MM.1S (cell line): ENCODE measurements around the gene CTBP1.

Source experiments
- DNase-seq: peaks from one replicate; pipeline ENCODE4 v3.0.0-alpha.2; 2015
- H2AFZ ChIP-seq: fragments of 300-600 bp; sonication (generic); 2 replicates; pipeline ENCODE4 v1.6.0; 2016; ENCODE audit warnings: antibody characterized with exemption, low read length
- H3F3A ChIP-seq: fragments of 300-600 bp; sonication (generic); 2 replicates; pipeline ENCODE4 v1.6.1; 2016; ENCODE audit warnings: mild to moderate bottlenecking, antibody characterized with exemption, low read length, moderate library complexity, mixed read lengths; ENCODE audit not compliant: insufficient read depth
- H3K27ac ChIP-seq: fragments of 300-600 bp; sonication (generic); 2 replicates; pipeline ENCODE4 v1.5.1; 2016; ENCODE audit warnings: mild to moderate bottlenecking, low read length
- H3K27me3 ChIP-seq: fragments of 300-600 bp; sonication (generic); replicated peaks from 2 replicates; pipeline ENCODE4 v1.6.0; 2016; ENCODE audit warnings: low read length; ENCODE audit not compliant: insufficient read depth
- H3K36me3 ChIP-seq: fragments of 300-600 bp; sonication (generic); replicated peaks from 2 replicates; pipeline ENCODE4 v1.6.1; 2016; ENCODE audit warnings: mild to moderate bottlenecking, low read length, mixed read lengths; ENCODE audit not compliant: insufficient read depth
- H3K4me1 ChIP-seq: fragments of 300-600 bp; sonication (generic); 2 replicates; pipeline ENCODE4 v1.6.1; 2016; ENCODE audit warnings: low read length, mixed read lengths
- H3K4me2 ChIP-seq: fragments of 300-600 bp; sonication (generic); 2 replicates; pipeline ENCODE4 v1.6.0; 2016; ENCODE audit warnings: low read depth, low read length
- H3K4me3 ChIP-seq: fragments of 300-600 bp; sonication (generic); 2 replicates; pipeline ENCODE4 v1.5.1; 2016; ENCODE audit warnings: low read length, mixed read lengths
- H3K79me2 ChIP-seq: fragments of 300-600 bp; sonication (generic); 2 replicates; pipeline ENCODE4 v1.6.1; 2016; ENCODE audit warnings: mixed run types, low read length, mixed read lengths
- H3K9ac ChIP-seq: fragments of 300-600 bp; sonication (generic); 2 replicates; pipeline ENCODE4 v1.6.1; 2016; ENCODE audit warnings: low read length, mixed read lengths
- H3K9me2 ChIP-seq: fragments of 300-600 bp; sonication (generic); replicated peaks from 2 replicates; pipeline ENCODE4 v1.6.1; 2016; ENCODE audit warnings: mild to moderate bottlenecking, low read length, mixed read lengths; ENCODE audit not compliant: insufficient read depth
- H3K9me3 ChIP-seq: fragments of 300-600 bp; sonication (generic); replicated peaks from 2 replicates; pipeline ENCODE4 v1.6.1; 2016; ENCODE audit warnings: mild to moderate bottlenecking, low read length, mixed read lengths; ENCODE audit not compliant: insufficient read depth
- H4K20me1 ChIP-seq: fragments of 300-600 bp; sonication (generic); 2 replicates; pipeline ENCODE4 v1.6.1; 2016; ENCODE audit warnings: mild to moderate bottlenecking, low read length, moderate library complexity, mixed read lengths; ENCODE audit not compliant: insufficient read depth
- EZH2 ChIP-seq: fragments of 300-600 bp; sonication (generic); optimal IDR thresholded peaks from 2 replicates; pipeline ENCODE3; 2017; ENCODE audit warnings: low read depth, mild to moderate bottlenecking, antibody characterized with exemption, low read length, mixed read lengths
- EZH2phosphoT487 ChIP-seq: fragments of 300-600 bp; sonication (generic); IDR thresholded peaks from 2 replicates; pipeline ENCODE4 v1.6.1; 2018; ENCODE audit warnings: antibody characterized with exemption, low read length
- TF ChIP-seq, protein P1 (sequence below): fragments of 300-600 bp; sonication (generic); IDR thresholded peaks from 2 replicates; pipeline ENCODE4 v1.5.1; 2016; ENCODE audit warnings: antibody characterized with exemption, low read length, mixed read lengths

The CTBP1 gene

DNA sequence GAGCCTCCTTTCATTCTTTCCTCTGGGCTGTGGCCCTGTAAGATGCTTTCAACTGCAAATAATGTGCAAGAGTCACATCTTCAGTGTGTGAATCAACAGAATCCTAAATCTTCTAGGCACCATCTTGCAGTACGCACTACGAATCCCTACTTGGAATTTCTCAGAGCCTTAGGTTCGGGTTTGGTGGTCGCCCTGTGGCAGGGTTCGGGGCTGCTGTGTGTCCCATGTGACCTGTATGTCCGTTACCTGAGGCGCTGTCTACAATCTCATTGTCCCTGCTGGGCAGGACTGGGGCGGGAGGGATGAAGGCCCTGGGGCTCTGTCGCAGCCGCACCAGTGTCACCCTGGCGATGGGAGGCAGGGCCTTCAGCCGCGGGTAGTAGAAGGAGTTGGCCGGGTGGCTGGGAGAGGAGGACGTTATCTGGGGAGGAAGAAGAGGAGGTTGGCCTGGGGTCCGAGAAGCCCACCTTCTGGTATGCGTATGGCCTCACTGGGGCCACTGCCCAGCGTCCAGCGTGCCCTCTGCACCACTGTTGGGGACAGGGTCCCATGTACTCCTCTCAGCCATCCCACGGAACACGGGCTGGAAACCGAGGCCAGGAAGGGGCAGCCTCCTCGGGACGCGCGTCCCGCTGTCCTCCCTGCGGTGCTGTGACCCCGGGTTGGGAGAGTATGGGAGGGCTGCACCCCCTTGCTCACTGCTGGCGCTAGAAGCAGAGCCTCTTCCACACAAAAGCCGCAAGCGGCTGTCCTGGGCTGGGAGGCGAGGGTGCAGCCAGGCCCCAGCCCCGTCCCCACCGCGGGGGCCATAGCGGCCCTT lies 78.6 kb downstream of the CTBP1 start:
- Histone ChIP-seq H3K4me3 (no peak overlapping the region), H3K36me3 (no peaks in the 10 kb centered on the region), H3K27me3 (no peaks in the 10 kb centered on the region), H3K27ac (no peak overlapping the region), H3K79me2 (no peaks in the 10 kb centered on the region), H3K9me2 (no peaks in the 10 kb centered on the region), H2AFZ (no peak overlapping the region), H3K4me2 (no peak overlapping the region), H3K9me3 (no peaks in the 10 kb centered on the region), H3F3A (no peaks in the 10 kb centered on the region), H3K4me1 (peaks cover 13% of the 10 kb centered on the region; the same call in 1 of the 2 replicates), H4K20me1 (no peaks in the 10 kb centered on the region), H3K9ac (no peak overlapping the region)
- no peak for DNase-seq
- TF ChIP-seq EZH2phosphoT487 = no peak
- TF ChIP-seq, protein P1, sequence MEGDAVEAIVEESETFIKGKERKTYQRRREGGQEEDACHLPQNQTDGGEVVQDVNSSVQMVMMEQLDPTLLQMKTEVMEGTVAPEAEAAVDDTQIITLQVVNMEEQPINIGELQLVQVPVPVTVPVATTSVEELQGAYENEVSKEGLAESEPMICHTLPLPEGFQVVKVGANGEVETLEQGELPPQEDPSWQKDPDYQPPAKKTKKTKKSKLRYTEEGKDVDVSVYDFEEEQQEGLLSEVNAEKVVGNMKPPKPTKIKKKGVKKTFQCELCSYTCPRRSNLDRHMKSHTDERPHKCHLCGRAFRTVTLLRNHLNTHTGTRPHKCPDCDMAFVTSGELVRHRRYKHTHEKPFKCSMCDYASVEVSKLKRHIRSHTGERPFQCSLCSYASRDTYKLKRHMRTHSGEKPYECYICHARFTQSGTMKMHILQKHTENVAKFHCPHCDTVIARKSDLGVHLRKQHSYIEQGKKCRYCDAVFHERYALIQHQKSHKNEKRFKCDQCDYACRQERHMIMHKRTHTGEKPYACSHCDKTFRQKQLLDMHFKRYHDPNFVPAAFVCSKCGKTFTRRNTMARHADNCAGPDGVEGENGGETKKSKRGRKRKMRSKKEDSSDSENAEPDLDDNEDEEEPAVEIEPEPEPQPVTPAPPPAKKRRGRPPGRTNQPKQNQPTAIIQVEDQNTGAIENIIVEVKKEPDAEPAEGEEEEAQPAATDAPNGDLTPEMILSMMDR = no peak
- TF ChIP-seq EZH2 = no peak

DNA sequence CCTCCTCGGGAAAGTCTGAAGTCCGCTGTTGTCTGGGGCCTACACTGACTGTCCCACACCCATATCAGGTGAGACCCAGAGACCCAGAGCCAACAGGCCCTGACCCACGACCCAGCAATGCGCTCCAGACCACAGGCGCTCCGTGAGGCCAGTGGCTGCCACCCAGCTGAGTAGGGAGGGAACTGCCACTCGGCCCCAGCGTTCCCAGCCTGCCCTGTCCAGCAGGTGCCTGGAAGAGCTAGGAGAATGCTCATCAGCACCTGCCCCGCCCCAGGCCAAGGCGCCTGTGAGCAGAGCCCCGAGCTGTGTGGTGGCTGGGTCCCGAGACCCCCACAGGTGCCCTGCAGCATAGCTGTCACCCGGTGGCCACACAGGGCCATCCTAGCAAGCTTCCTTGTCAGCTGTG lies 79.2 kb downstream of the CTBP1 start:
- H3K9ac ChIP-seq = no peak overlapping the region
- no peaks in the 10 kb centered on the region for H3K36me3 ChIP-seq
- no peak overlapping the region for H3K27ac ChIP-seq
- no peaks in the 10 kb centered on the region for H3K9me3 ChIP-seq
- H3K27me3 ChIP-seq = no peaks in the 10 kb centered on the region
- no peak overlapping the region for H3K4me3 ChIP-seq
- no peaks in the 10 kb centered on the region for H3F3A ChIP-seq
- no peaks in the 10 kb centered on the region for H3K79me2 ChIP-seq
- no peaks in the 10 kb centered on the region for H3K9me2 ChIP-seq
- H3K4me1 ChIP-seq = peaks cover 13% of the 10 kb centered on the region; the same call in 1 of the 2 replicates
- H2AFZ ChIP-seq = no peak overlapping the region
- no peak for DNase-seq
- H4K20me1 ChIP-seq = no peaks in the 10 kb centered on the region
- no peak overlapping the region for H3K4me2 ChIP-seq
- TF ChIP-seq, protein P1 = no peak
- no peak for TF ChIP-seq EZH2phosphoT487
- TF ChIP-seq EZH2 = no peak

DNA sequence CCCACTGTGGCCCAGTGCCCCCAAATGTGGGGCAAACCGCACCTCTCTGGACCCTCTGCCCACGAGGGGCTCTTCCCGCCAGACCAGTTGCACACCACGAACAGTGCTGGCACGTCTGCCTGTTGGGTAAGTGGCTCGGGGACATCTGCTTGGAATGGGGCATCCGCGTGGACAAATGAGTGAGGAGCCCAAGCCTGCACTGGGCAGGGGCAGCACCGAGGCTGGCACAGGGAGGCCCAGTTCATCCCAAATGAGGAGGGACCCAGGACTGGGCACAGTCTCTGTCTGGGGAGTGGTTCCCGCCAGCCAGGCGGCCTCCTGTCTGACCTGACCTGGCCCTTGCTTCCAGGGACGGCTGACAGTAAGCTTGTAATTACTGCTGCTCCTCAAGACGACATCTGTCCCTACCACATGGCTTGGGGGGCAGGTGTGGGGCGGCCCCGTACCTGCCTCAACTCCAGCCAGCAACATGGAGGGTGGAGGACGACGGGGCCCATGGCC lies 79.7 kb downstream of the CTBP1 start:
- Histone ChIP-seq H3K9me2 (no peaks in the 10 kb centered on the region), H3K27ac (no peak overlapping the region), H3K4me2 (no peak overlapping the region), H3K9ac (no peak overlapping the region), H3K9me3 (no peaks in the 10 kb centered on the region), H3K79me2 (no peaks in the 10 kb centered on the region), H4K20me1 (no peaks in the 10 kb centered on the region), H3K36me3 (no peaks in the 10 kb centered on the region), H3K27me3 (no peaks in the 10 kb centered on the region), H2AFZ (no peak overlapping the region), H3K4me1 (peaks cover 13% of the 10 kb centered on the region; the same call in 1 of the 2 replicates), H3F3A (no peaks in the 10 kb centered on the region), H3K4me3 (no peak overlapping the region)
- no peak for DNase-seq
- no peak for TF ChIP-seq EZH2phosphoT487
- TF ChIP-seq EZH2 = no peak
- TF ChIP-seq, protein P1 = no peak
